Liver (tissue), 9 donors: Measurements from ENCODE around the gene TRIM8. TPM values are rescaled to one million over a fixed set of nuclear protein-coding genes. Genes with fewer than 3 reads are reported as not detected.

Experiments used
- DNase-seq: peaks from one replicate; pipeline ENCODE4 v3.0.0-alpha.2; 2017; ENCODE audit warnings: low spot score
- H3K27ac ChIP-seq, 2 donors: one replicate each; pipeline ENCODE4 v1.7.0; 2013; ENCODE audit warnings: inconsistent platforms in 2 of 2, low read length in 2 of 2, control low read depth in 1 of 2, low read depth in 1 of 2, mild to moderate bottlenecking in 1 of 2
- H3K27me3 ChIP-seq, 4 donors: one replicate each; pipeline versions ENCODE4 v1.6.1 to v1.7.0; 2013; ENCODE audit warnings: low read length in 3 of 4, inconsistent platforms in 1 of 4, mild to moderate bottlenecking in 1 of 4, moderate library complexity in 1 of 4; ENCODE audit not compliant: control insufficient read depth in 4 of 4, insufficient read depth in 4 of 4
- H3K36me3 ChIP-seq, 4 donors: one replicate each; pipeline versions ENCODE4 v1.6.1 to v1.7.0; 2013; ENCODE audit warnings: low read length in 3 of 4, mild to moderate bottlenecking in 3 of 4, low read depth in 1 of 4, moderate library complexity in 1 of 4; ENCODE audit not compliant: control insufficient read depth in 4 of 4, insufficient read depth in 3 of 4
- H3K4me1 ChIP-seq, 4 donors: one replicate each; pipeline versions ENCODE4 v1.6.1 to v1.7.0; 2013; ENCODE audit warnings: low read length in 3 of 4, mild to moderate bottlenecking in 3 of 4, moderate library complexity in 1 of 4; ENCODE audit not compliant: control insufficient read depth in 4 of 4, insufficient read depth in 4 of 4
- H3K4me3 ChIP-seq, 3 donors: one replicate each; pipeline versions ENCODE4 v1.6.1 to v1.7.0; 2013; ENCODE audit warnings: low read length in 3 of 3, control low read depth in 1 of 3, low read depth in 1 of 3, mild to moderate bottlenecking in 1 of 3
- H3K9ac ChIP-seq, 2 donors: one replicate each; pipeline ENCODE4 v1.7.0; 2013; ENCODE audit warnings: low read length in 2 of 2, mild to moderate bottlenecking in 2 of 2, moderate library complexity in 2 of 2, control low read depth in 1 of 2, low read depth in 1 of 2
- H3K9me3 ChIP-seq, 4 donors: one replicate each; pipeline versions ENCODE4 v1.6.1 to v1.7.0; 2013; ENCODE audit warnings: low read length in 3 of 4; ENCODE audit not compliant: control insufficient read depth in 4 of 4
- EGR1 ChIP-seq, 2 donors: IDR thresholded peaks; 2 replicates each; pipeline ENCODE4 v1.6.1; 2016 to 2018; ENCODE audit warnings: antibody characterized with exemption in 2 of 2, low read depth in 2 of 2
- FOXA1 ChIP-seq: IDR thresholded peaks from 2 replicates; pipeline ENCODE4 v1.6.1; 2016; ENCODE audit warnings: antibody characterized with exemption
- FOXA2 ChIP-seq: IDR thresholded peaks from 2 replicates; pipeline ENCODE4 v1.6.1; 2016; ENCODE audit warnings: antibody characterized with exemption
- GABPA ChIP-seq, 2 donors: IDR thresholded peaks in 1 of 2; conservative IDR thresholded peaks in 1 of 2; 2 replicates each; pipeline ENCODE4 v1.6.1; 2016; ENCODE audit warnings: antibody characterized with exemption in 2 of 2, mild to moderate bottlenecking in 1 of 2, moderate library complexity in 1 of 2
- HNF4A ChIP-seq, 2 donors: conservative IDR thresholded peaks; 2 replicates each; pipeline ENCODE4 v1.6.1; 2016; ENCODE audit warnings: antibody characterized with exemption in 2 of 2, mild to moderate bottlenecking in 2 of 2
- HNF4G ChIP-seq: IDR thresholded peaks from 2 replicates; pipeline ENCODE4 v1.6.1; 2016; ENCODE audit warnings: antibody characterized with exemption
- JUND ChIP-seq, 2 donors: IDR thresholded peaks; 2 replicates each; pipeline ENCODE4 v1.6.1; 2016; ENCODE audit warnings: antibody characterized with exemption in 2 of 2
- NR2F2 ChIP-seq: IDR thresholded peaks from 2 replicates; pipeline ENCODE4 v1.6.1; 2016; ENCODE audit warnings: antibody characterized with exemption
- RAD21 ChIP-seq, 2 donors: IDR thresholded peaks; 2 replicates each; pipeline ENCODE4 v1.6.1; 2016; ENCODE audit warnings: antibody characterized with exemption in 2 of 2, mild to moderate bottlenecking in 2 of 2
- RXRA ChIP-seq, 2 donors: IDR thresholded peaks; 2 replicates each; pipeline ENCODE4 v1.6.1; 2017 to 2018; ENCODE audit warnings: antibody characterized with exemption in 2 of 2, mild to moderate bottlenecking in 1 of 2
- SP1 ChIP-seq: IDR thresholded peaks from 2 replicates; pipeline ENCODE4 v1.6.1; 2018; ENCODE audit warnings: antibody characterized with exemption, mild to moderate bottlenecking
- TAF1 ChIP-seq: conservative IDR thresholded peaks from 2 replicates; pipeline ENCODE4 v1.6.1; 2016; ENCODE audit warnings: antibody characterized with exemption, mild to moderate bottlenecking
- YY1 ChIP-seq: IDR thresholded peaks from 2 replicates; pipeline ENCODE4 v1.6.1; 2016; ENCODE audit warnings: antibody characterized with exemption, mild to moderate bottlenecking
- WGBS: extraction: QIAGEN DNeasy Blood & Tissue Kit; methylation state at CpG from one replicate; pipeline ENCODE4 v1.1.7; 2013; 5-methylcytosine and 5-hydroxymethylcytosine counted together
- polyA plus RNA-seq, 2 donors: library from polyadenylated mRNA; stranded (reverse) in 1 of 2; unstranded in 1 of 2; fragments of 200-250 nt in 1 of 2; fragments of >200 nt in 1 of 2; fragmentation: Nextera tagmentation in 1 of 2; extraction: Ambion mirVana in 1 of 2; gene quantifications; one replicate each; pipeline versions ENCODE4 v1.2.1 to v1.2.3, GENCODE V29; 2013 to 2015
- total RNA-seq, 2 donors: library from RNA; depleted of rRNA; stranded (reverse); fragments of >200 nt; gene quantifications; one replicate each; pipeline ENCODE4 v1.2.3, GENCODE V29; 2014
- TF ChIP-seq, protein P1 (sequence below): fragments of 150-350 bp; IDR thresholded peaks from 2 replicates; pipeline ENCODE4 v1.5.1; 2017; ENCODE audit warnings: improper control_type of control experiment, low read depth, low read length; ENCODE audit not compliant: missing input control
- TF ChIP-seq, protein P2 (sequence below): IDR thresholded peaks from 2 replicates; pipeline ENCODE4 v1.6.1; 2016; ENCODE audit warnings: antibody characterized with exemption, mild to moderate bottlenecking
- TF ChIP-seq, protein P3 (sequence below): IDR thresholded peaks from 2 replicates; pipeline ENCODE4 v1.6.1; 2016; ENCODE audit warnings: antibody characterized with exemption
- TF ChIP-seq, protein P4 (sequence below): IDR thresholded peaks from 2 replicates; pipeline ENCODE4 v1.6.1; 2016; ENCODE audit warnings: antibody characterized with exemption
- TF ChIP-seq, protein P5 (sequence below): IDR thresholded peaks from 2 replicates; pipeline ENCODE4 v1.6.1; 2016; ENCODE audit warnings: antibody characterized with exemption
- donor health status: healthy.
- donor health status: healthy.
- donor health status: healthy.
- donor health status: healthy.
- donor health status: healthy.

TRIM8 gene
- total and polyA plus RNA-seq, 4 donors = 15.8 to 45.3 (median 30.6) TPM

DNA sequence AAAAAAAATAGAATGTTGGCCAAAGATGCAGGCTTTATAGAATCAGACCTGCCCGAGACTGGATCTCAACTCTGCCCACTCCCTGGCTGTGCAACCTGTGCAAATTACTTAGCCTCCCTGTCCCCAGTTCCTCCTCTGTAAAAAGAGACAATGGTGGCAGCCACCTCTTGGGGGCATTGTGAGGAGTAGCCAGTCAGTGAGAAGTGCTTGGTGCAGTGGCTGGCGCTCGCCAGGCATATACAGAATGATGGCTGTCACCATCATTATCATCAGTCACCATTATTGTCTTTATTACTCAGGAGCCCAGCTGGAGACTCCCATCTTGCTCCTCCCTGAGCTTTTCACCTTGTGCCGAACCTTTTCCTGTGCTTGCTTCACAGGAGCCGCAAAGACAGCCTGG is 29.4 kb upstream of the TRIM8 start:
- Histone ChIP-seq H3K9me3 (no peaks in the 10 kb centered on the region), H3K36me3 (peaks cover 0 to 14% (median 12%) of the 10 kb centered on the region in 4 donors), H3K4me1 (peaks cover 0 to 6% (median 2%) of the 10 kb centered on the region in 4 donors), H3K9ac (no peak overlapping the region), H3K4me3 (no peak overlapping the region), H3K27ac (no peak overlapping the region), H3K27me3 (no peaks in the 10 kb centered on the region)
- 97% methylated on average over 5 of the region's 5 CpGs for WGBS
- DNase-seq = no peak
- no peak for TF ChIP-seq RXRA (IDR thresholded peaks at IDR 0.05)
- TF ChIP-seq, protein P1, sequence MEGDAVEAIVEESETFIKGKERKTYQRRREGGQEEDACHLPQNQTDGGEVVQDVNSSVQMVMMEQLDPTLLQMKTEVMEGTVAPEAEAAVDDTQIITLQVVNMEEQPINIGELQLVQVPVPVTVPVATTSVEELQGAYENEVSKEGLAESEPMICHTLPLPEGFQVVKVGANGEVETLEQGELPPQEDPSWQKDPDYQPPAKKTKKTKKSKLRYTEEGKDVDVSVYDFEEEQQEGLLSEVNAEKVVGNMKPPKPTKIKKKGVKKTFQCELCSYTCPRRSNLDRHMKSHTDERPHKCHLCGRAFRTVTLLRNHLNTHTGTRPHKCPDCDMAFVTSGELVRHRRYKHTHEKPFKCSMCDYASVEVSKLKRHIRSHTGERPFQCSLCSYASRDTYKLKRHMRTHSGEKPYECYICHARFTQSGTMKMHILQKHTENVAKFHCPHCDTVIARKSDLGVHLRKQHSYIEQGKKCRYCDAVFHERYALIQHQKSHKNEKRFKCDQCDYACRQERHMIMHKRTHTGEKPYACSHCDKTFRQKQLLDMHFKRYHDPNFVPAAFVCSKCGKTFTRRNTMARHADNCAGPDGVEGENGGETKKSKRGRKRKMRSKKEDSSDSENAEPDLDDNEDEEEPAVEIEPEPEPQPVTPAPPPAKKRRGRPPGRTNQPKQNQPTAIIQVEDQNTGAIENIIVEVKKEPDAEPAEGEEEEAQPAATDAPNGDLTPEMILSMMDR = no peak
- no peak for TF ChIP-seq HNF4A (conservative IDR thresholded peaks at IDR 0.05)
- TF ChIP-seq SP1 = no peak
- TF ChIP-seq, protein P2, sequence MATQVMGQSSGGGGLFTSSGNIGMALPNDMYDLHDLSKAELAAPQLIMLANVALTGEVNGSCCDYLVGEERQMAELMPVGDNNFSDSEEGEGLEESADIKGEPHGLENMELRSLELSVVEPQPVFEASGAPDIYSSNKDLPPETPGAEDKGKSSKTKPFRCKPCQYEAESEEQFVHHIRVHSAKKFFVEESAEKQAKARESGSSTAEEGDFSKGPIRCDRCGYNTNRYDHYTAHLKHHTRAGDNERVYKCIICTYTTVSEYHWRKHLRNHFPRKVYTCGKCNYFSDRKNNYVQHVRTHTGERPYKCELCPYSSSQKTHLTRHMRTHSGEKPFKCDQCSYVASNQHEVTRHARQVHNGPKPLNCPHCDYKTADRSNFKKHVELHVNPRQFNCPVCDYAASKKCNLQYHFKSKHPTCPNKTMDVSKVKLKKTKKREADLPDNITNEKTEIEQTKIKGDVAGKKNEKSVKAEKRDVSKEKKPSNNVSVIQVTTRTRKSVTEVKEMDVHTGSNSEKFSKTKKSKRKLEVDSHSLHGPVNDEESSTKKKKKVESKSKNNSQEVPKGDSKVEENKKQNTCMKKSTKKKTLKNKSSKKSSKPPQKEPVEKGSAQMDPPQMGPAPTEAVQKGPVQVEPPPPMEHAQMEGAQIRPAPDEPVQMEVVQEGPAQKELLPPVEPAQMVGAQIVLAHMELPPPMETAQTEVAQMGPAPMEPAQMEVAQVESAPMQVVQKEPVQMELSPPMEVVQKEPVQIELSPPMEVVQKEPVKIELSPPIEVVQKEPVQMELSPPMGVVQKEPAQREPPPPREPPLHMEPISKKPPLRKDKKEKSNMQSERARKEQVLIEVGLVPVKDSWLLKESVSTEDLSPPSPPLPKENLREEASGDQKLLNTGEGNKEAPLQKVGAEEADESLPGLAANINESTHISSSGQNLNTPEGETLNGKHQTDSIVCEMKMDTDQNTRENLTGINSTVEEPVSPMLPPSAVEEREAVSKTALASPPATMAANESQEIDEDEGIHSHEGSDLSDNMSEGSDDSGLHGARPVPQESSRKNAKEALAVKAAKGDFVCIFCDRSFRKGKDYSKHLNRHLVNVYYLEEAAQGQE = no peak
- no peak for TF ChIP-seq FOXA1
- TF ChIP-seq HNF4G = no peak
- no peak for TF ChIP-seq RAD21 (IDR thresholded peaks at IDR 0.05)
- no peak for TF ChIP-seq GABPA (IDR thresholded peaks at IDR 0.05 in 1 of 2, conservative IDR thresholded peaks at IDR 0.05 in 1 of 2)
- TF ChIP-seq YY1 = no peak
- TF ChIP-seq JUND (IDR thresholded peaks at IDR 0.05) = no peak
- TF ChIP-seq, protein P3, sequence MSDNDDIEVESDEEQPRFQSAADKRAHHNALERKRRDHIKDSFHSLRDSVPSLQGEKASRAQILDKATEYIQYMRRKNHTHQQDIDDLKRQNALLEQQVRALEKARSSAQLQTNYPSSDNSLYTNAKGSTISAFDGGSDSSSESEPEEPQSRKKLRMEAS = no peak
- no peak for TF ChIP-seq TAF1

DNA sequence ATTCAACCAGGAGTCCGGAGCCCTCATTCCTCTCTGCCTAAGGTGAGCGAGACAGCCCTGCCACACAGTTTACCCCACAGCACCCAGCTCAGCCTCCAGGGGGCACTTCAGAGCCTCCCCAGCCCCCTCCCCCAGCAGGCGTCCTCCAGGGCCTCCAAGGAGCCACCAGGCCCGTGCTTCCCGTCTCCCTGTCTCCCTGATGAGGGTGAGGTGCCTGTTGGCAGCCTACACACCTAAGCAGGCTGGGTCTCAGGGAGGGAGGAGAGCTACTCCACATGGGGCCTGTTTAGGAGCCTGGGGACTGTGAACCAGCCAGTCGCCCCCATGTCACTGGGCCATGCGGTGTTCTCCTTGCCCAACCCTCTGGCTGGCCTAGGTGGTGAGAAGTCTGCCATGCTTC is 28.9 kb upstream of the TRIM8 start:
- peaks cover 0 to 7% (median 4%) of the 10 kb centered on the region in 4 donors for H3K4me1 ChIP-seq
- no peaks in the 10 kb centered on the region for H3K9me3 ChIP-seq
- no peak overlapping the region for H3K4me3 ChIP-seq
- H3K9ac ChIP-seq = no peak overlapping the region
- H3K36me3 ChIP-seq = peaks cover 0 to 14% (median 12%) of the 10 kb centered on the region in 4 donors
- H3K27me3 ChIP-seq = no peaks in the 10 kb centered on the region
- 85% methylated on average over 7 of the region's 7 CpGs for WGBS
- no peak overlapping the region for H3K27ac ChIP-seq
- DNase-seq = no peak
- no peak for TF ChIP-seq HNF4A (conservative IDR thresholded peaks at IDR 0.05)
- TF ChIP-seq, protein P4, sequence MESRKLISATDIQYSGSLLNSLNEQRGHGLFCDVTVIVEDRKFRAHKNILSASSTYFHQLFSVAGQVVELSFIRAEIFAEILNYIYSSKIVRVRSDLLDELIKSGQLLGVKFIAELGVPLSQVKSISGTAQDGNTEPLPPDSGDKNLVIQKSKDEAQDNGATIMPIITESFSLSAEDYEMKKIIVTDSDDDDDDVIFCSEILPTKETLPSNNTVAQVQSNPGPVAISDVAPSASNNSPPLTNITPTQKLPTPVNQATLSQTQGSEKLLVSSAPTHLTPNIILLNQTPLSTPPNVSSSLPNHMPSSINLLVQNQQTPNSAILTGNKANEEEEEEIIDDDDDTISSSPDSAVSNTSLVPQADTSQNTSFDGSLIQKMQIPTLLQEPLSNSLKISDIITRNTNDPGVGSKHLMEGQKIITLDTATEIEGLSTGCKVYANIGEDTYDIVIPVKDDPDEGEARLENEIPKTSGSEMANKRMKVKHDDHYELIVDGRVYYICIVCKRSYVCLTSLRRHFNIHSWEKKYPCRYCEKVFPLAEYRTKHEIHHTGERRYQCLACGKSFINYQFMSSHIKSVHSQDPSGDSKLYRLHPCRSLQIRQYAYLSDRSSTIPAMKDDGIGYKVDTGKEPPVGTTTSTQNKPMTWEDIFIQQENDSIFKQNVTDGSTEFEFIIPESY = no peak
- TF ChIP-seq, protein P3 = no peak
- TF ChIP-seq, protein P1 = no peak
- TF ChIP-seq NR2F2 = no peak
- TF ChIP-seq EGR1 (IDR thresholded peaks at IDR 0.05; ENCODE audit: low read depth in 2 of 2) = no peak
- no peak for TF ChIP-seq RAD21 (IDR thresholded peaks at IDR 0.05)
- TF ChIP-seq FOXA1 = no peak
- TF ChIP-seq HNF4G = no peak
- TF ChIP-seq RXRA (IDR thresholded peaks at IDR 0.05) = no peak
- TF ChIP-seq GABPA (IDR thresholded peaks at IDR 0.05 in 1 of 2, conservative IDR thresholded peaks at IDR 0.05 in 1 of 2) = no peak
- TF ChIP-seq JUND (IDR thresholded peaks at IDR 0.05) = no peak
- TF ChIP-seq, protein P5, sequence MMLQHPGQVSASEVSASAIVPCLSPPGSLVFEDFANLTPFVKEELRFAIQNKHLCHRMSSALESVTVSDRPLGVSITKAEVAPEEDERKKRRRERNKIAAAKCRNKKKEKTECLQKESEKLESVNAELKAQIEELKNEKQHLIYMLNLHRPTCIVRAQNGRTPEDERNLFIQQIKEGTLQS = no peak
- TF ChIP-seq SP1 = no peak
- no peak for TF ChIP-seq FOXA2
